Smooth muscle cell (in vitro differentiated cells): Measurements from ENCODE around the gene GPR21. TPM values are rescaled to one million over a fixed set of nuclear protein-coding genes. Genes with fewer than 3 reads are reported as not detected.
A peak's percentile ranks its signal among the peaks of the same experiment; 100 is the strongest.

Experiments used
- DNase-seq: peaks from one replicate; lab custom pipeline; 2025; ENCODE audit not compliant: unreplicated experiment; lab: John Stamatoyannopoulos, UW
- H2AFZ ChIP-seq: fragments of 200-600 bp; sonication (generic); 2 replicates; pipeline ENCODE4 v1.6.0; 2016; ENCODE audit warnings: antibody characterized with exemption, low read depth, mild to moderate bottlenecking
- H3F3A ChIP-seq: fragments of 200-600 bp; sonication (generic); 2 replicates; pipeline ENCODE4 v1.6.0; 2017; ENCODE audit warnings: antibody characterized with exemption, low read depth
- H3K27ac ChIP-seq: fragments of 200-600 bp; sonication (generic); 2 replicates; pipeline ENCODE4 v1.5.1; 2016; ENCODE audit warnings: low read depth, mild to moderate bottlenecking
- H3K27me3 ChIP-seq: fragments of 200-600 bp; sonication (generic); 2 replicates; pipeline ENCODE4 v1.6.1; 2016; ENCODE audit warnings: low read depth, mild to moderate bottlenecking
- H3K36me3 ChIP-seq: fragments of 200-600 bp; sonication (generic); 2 replicates; pipeline ENCODE4 v1.5.1; 2016; ENCODE audit warnings: low read depth
- H3K4me1 ChIP-seq: fragments of 200-600 bp; sonication (generic); 2 replicates; pipeline ENCODE4 v1.5.1; 2016; ENCODE audit warnings: low read depth
- H3K4me2 ChIP-seq: fragments of 200-600 bp; sonication (generic); 2 replicates; pipeline ENCODE4 v1.6.0; 2016; ENCODE audit warnings: mild to moderate bottlenecking
- H3K4me3 ChIP-seq: fragments of 200-600 bp; sonication (generic); 2 replicates; pipeline ENCODE4 v1.5.1; 2016; ENCODE audit warnings: mild to moderate bottlenecking
- H3K79me2 ChIP-seq: fragments of 200-600 bp; sonication (generic); 2 replicates; pipeline ENCODE4 v1.6.0; 2016; ENCODE audit warnings: low read depth, mild to moderate bottlenecking
- H3K9ac ChIP-seq: fragments of 200-600 bp; sonication (generic); 2 replicates; pipeline ENCODE4 v1.6.0; 2016; ENCODE audit warnings: low read depth
- H3K9me3 ChIP-seq: fragments of 200-600 bp; sonication (generic); replicated peaks from 2 replicates; pipeline ENCODE4 v1.5.1; 2016; ENCODE audit warnings: low read depth
- H4K20me1 ChIP-seq: fragments of 200-600 bp; sonication (generic); 2 replicates; pipeline ENCODE4 v1.6.0; 2016; ENCODE audit warnings: low read depth
- WGBS: methylation state at CpG from one replicate; pipeline ENCODE4 v1.1.7; 2016; ENCODE audit warnings: low lambda C conversion rate; 5-methylcytosine and 5-hydroxymethylcytosine counted together
- polyA plus RNA-seq: library from polyadenylated mRNA; unstranded; fragments of >200 nt; fragmentation: Nextera tagmentation; extraction: Ambion mirVana; gene quantifications from 2 replicates; pipeline ENCODE4 v1.2.1, GENCODE V29; 2016
- total RNA-seq: library from RNA; depleted of rRNA; stranded (reverse); fragments of >200 nt; gene quantifications from 2 replicates; pipeline ENCODE4 v1.2.3, GENCODE V29; 2014
- TF ChIP-seq, protein P1 (sequence below): fragments of 200-600 bp; sonication (generic); IDR thresholded peaks from 2 replicates; pipeline ENCODE4 v1.5.1; 2017; ENCODE audit warnings: borderline replicate concordance, mild to moderate bottlenecking, antibody characterized with exemption; ENCODE audit not compliant: insufficient read depth, poor library complexity, severe bottlenecking

GPR21 gene
- total and polyA plus RNA-seq, 2 experiments from 2014 or later: 2.0 TPM; not detected in 1

DNA sequence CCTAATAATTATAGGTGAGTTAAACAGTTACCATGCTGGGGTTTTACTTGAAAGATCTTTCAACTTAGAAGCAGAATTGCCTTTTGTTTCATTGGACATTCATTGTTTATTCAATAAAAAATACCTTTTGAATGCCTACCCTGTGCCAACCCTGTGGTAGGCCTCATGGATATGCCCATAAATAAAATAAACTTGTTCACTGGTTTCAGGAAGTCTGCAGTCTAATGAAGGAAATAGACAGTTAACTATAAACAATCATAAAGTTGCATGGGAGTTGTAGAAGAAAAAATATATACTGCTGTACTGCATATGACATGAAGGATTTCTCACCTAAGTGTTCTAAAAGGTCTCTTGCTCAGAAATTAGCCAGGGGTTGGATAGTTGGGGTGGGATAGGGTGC lies 5.3 kb upstream of the GPR21 start:
- Histone ChIP-seq H3K9me3 (no peaks in the 10 kb centered on the region), H3F3A (no peaks in the 10 kb centered on the region), H3K9ac (no peak overlapping the region), H3K4me3 (no peak overlapping the region), H4K20me1 (no peaks in the 10 kb centered on the region), H3K4me2 (no peak overlapping the region), H3K79me2 (peaks cover 5% of the 10 kb centered on the region), H3K36me3 (peaks cover 2% of the 10 kb centered on the region), H3K27me3 (no peaks in the 10 kb centered on the region), H3K4me1 (peaks cover 5% of the 10 kb centered on the region), H2AFZ (no peak overlapping the region), H3K27ac (no peak overlapping the region)
- TF ChIP-seq, protein P1, sequence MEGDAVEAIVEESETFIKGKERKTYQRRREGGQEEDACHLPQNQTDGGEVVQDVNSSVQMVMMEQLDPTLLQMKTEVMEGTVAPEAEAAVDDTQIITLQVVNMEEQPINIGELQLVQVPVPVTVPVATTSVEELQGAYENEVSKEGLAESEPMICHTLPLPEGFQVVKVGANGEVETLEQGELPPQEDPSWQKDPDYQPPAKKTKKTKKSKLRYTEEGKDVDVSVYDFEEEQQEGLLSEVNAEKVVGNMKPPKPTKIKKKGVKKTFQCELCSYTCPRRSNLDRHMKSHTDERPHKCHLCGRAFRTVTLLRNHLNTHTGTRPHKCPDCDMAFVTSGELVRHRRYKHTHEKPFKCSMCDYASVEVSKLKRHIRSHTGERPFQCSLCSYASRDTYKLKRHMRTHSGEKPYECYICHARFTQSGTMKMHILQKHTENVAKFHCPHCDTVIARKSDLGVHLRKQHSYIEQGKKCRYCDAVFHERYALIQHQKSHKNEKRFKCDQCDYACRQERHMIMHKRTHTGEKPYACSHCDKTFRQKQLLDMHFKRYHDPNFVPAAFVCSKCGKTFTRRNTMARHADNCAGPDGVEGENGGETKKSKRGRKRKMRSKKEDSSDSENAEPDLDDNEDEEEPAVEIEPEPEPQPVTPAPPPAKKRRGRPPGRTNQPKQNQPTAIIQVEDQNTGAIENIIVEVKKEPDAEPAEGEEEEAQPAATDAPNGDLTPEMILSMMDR: no peak
- DNase-seq: no peak

DNA sequence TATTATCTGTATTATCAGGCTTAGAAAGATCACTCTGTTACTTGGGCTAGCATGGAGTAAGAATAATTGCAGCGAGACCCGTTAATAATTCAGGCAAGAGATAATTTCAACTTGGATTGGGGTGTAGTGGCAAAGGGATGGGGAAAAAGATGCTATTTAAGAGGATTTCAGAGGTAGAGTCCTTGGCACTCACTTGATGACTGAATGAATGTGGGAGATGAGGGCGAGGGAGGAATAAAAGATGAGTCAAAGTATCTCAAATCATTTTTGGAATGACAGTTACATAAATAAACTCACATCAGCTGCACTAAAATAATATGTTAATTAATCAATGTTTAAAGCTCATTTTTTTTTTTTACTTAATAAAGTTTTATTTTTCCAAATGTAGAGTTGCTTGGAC lies 4.5 kb upstream of the GPR21 start:
- Histone ChIP-seq H3K79me2 (peaks cover 5% of the 10 kb centered on the region), H3K4me1 (peaks cover 12% of the 10 kb centered on the region), H3K27ac (no peak overlapping the region), H4K20me1 (no peaks in the 10 kb centered on the region), H3K9ac (no peak overlapping the region), H3K4me3 (no peak overlapping the region), H3K9me3 (no peaks in the 10 kb centered on the region), H3K27me3 (no peaks in the 10 kb centered on the region), H3F3A (no peaks in the 10 kb centered on the region), H2AFZ (no peak overlapping the region), H3K4me2 (no peak overlapping the region), H3K36me3 (no peaks in the 10 kb centered on the region)
- WGBS: over 99% methylated on average over 3 of the region's 3 CpGs
- TF ChIP-seq, protein P1: no peak
- DNase-seq: no peak

DNA sequence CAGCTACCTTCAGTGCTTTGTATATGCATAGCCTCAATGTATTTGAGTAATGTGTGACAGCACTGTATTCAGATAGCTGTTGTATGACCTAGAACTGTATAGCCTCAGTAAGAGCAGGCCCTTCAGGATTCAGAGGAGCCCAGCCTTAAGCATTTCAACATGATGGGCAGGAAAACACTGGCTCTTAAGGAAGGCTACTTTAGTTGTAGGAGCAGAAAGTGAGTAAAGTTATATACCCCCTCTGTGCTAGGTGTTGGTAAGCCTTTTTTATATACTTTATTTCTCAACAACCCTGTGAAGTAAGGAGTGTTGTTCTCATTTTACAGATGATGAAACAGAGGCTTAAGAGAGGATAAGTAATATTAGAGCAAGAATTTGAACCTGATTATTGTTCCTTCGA lies 1.5 kb upstream of the GPR21 start:
- DNase-seq: no peak
- Histone ChIP-seq H3K36me3 (no peaks in the 10 kb centered on the region), H3K4me2 (no peak overlapping the region), H3K9ac (no peak overlapping the region), H3K27ac (no peak overlapping the region), H2AFZ (no peak overlapping the region), H3K79me2 (no peaks in the 10 kb centered on the region), H3F3A (no peaks in the 10 kb centered on the region), H3K9me3 (no peaks in the 10 kb centered on the region), H3K27me3 (no peaks in the 10 kb centered on the region), H4K20me1 (peaks cover 4% of the 10 kb centered on the region), H3K4me3 (no peak overlapping the region), H3K4me1 (peaks cover 12% of the 10 kb centered on the region)
- TF ChIP-seq, protein P1: no peak
- 90% methylated on average over 1 of the region's 1 CpG for WGBS

DNA sequence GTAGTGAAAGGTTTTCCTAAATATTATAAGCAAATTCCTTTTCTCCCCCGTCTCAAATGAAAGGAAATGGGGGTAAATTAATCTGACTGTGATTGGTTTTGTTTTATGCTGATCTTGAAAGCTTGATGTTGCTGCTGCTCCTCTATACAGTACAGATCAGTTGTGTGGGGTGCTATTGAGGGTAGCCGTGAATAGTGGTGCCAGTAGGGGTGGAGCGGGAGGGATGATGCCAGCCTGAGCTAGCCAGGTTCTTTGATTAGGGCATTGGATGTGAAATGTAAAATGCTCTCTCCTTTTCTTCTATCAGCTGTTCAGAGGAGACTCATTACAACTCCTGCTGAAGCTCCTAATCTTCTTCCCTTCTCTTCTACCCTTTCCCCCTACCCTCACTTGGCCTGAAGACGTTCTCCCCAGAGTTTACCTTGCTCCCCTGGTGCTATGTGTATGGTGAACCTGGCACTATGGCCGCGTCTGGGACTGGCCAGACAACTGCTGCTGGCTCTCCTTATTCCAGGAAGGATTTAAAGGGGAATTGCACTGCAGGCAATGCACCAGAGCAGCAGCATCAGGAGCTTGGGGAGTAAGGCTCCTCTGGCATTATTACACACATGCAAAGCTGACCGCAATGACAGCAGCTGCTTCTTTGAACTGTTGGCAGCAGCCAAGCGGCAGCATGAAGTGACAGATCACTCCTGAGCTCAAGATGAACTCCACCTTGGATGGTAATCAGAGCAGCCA lies 566 bp downstream of the GPR21 start:
- no peaks in the 10 kb centered on the region for H3K9me3 ChIP-seq
- H2AFZ ChIP-seq: no peak overlapping the region
- H3K27me3 ChIP-seq: no peaks in the 10 kb centered on the region
- DNase-seq: no peak
- TF ChIP-seq, protein P1: no peak
- no peak overlapping the region for H3K9ac ChIP-seq
- H3K4me3 ChIP-seq: peak overlapping the region; percentile 13
- no peaks in the 10 kb centered on the region for H3K79me2 ChIP-seq
- no peaks in the 10 kb centered on the region for H3K36me3 ChIP-seq
- H3K4me2 ChIP-seq: peak overlapping the region; percentile 35
- peaks cover 12% of the 10 kb centered on the region for H3K4me1 ChIP-seq
- peaks cover 4% of the 10 kb centered on the region for H4K20me1 ChIP-seq
- H3K27ac ChIP-seq: no peak overlapping the region
- H3F3A ChIP-seq: no peaks in the 10 kb centered on the region
- WGBS: 90% methylated on average over 8 of the region's 8 CpGs
